Activated T-helper 9 cell treated with anti-CD3 and anti-CD28 coated beads, Interleukin-2, amount 50 U/mL, for 16 hours (primary cell): ENCODE data around the gene MYO18A.
A peak's percentile ranks its signal among the peaks of the same experiment; 100 is the strongest.

Source experiments
- DNase-seq: peaks from one replicate; pipeline ENCODE4 v3.0.0-alpha.2; 2020; ENCODE audit warnings: low read depth

The MYO18A gene

GRCh38 chr17:29165800-29166506 is 14.2 kb downstream of the MYO18A start:
- DNase-seq: no peak

GRCh38 chr17:29165261-29165660 is 14.9 kb downstream of the MYO18A start:
- no peak for DNase-seq

- no peak for DNase-seq
These were observed 16.6 kb downstream of the MYO18A start for GRCh38 chr17:29163563-29163962.

- no peak for DNase-seq
These were observed 17.3 kb downstream of the MYO18A start for GRCh38 chr17:29162909-29163341.

GRCh38 chr17:29162082-29162908 is 17.9 kb downstream of the MYO18A start:
- no peak for DNase-seq

- no peak for DNase-seq
These were observed 19.9 kb downstream of the MYO18A start for GRCh38 chr17:29160253-29160652.

GRCh38 chr17:29159306-29159860 is 20.8 kb downstream of the MYO18A start:
- no peak for DNase-seq

- DNase-seq: no peak
These were observed 21.5 kb downstream of the MYO18A start for GRCh38 chr17:29158488-29159275.

GRCh38 chr17:29158096-29158487 is 22.1 kb downstream of the MYO18A start:
- DNase-seq: no peak

GRCh38 chr17:29157310-29157709 is 22.9 kb downstream of the MYO18A start:
- no peak for DNase-seq

GRCh38 chr17:29156781-29157180 is 23.4 kb downstream of the MYO18A start:
- no peak for DNase-seq

GRCh38 chr17:29155966-29156338 is 24.2 kb downstream of the MYO18A start:
- DNase-seq: no peak

- no peak for DNase-seq
These were observed 24.8 kb downstream of the MYO18A start for GRCh38 chr17:29155227-29155965.

GRCh38 chr17:29154516-29155226 is 25.5 kb downstream of the MYO18A start:
- no peak for DNase-seq

- no peak for DNase-seq
These were observed 28.6 kb downstream of the MYO18A start for GRCh38 chr17:29151567-29151966.

GRCh38 chr17:29150161-29150560 is 30.0 kb downstream of the MYO18A start:
- no peak for DNase-seq

- no peak for DNase-seq
These were observed 30.6 kb downstream of the MYO18A start for GRCh38 chr17:29149431-29150064.

- peak; percentile 89 for DNase-seq
These were observed 31.3 kb downstream of the MYO18A start for GRCh38 chr17:29148790-29149430.

- DNase-seq: no peak
These were observed 31.9 kb downstream of the MYO18A start for GRCh38 chr17:29148257-29148789.

GRCh38 chr17:29147682-29148081 is 32.5 kb downstream of the MYO18A start:
- DNase-seq: no peak
